GM23248 (cell line): ENCODE measurements around the gene MIA2.

ENCODE experiments used
- EZH2 ChIP-seq: fragments of 200-600 bp; sonication (generic); IDR thresholded peaks from 2 replicates; pipeline ENCODE4 v1.6.1; 2018; ENCODE audit warnings: antibody characterized with exemption, mild to moderate bottlenecking; ENCODE audit not compliant: insufficient read depth, poor library complexity, severe bottlenecking
- EZH2phosphoT487 ChIP-seq: fragments of 200-600 bp; sonication (generic); IDR thresholded peaks from 2 replicates; pipeline ENCODE4 v1.6.1; 2018; ENCODE audit warnings: antibody characterized with exemption, moderate library complexity, mild to moderate bottlenecking, low read depth; ENCODE audit not compliant: insufficient read depth

GRCh38 chr14:39303115-39303514 is 69.4 kb downstream of the MIA2 start:
- no peak for TF ChIP-seq EZH2
- TF ChIP-seq EZH2phosphoT487: no peak
